Measurements from ENCODE around the gene ANKRD55.

ANKRD55 gene

DNA sequence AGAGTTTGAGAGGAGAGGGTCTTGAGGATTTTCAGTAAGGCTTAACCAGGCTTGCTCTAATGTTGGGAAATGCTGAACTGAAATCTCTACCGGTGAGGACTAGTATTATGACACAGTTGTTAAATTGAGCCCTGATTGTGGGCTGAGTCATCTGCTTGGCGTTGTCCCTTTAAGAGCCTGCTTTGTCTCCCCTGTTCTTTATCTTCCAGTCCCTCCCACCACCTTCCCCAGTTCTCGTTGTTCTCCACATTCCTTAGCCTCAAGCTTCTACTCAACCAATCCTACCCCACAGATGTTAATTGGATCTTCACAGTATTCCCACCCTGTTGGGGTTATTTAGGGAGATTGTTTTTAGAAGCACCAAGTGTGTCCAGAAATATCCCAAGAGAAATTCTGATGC is 57.6 kb downstream of the ANKRD55 start:
- TF ChIP-seq ZFP69B (tag by site-specific recombination; IDR thresholded peaks at IDR 0.05) (peak; percentile 83), ZNF133 (tag by site-specific recombination; IDR thresholded peaks at IDR 0.05) (no peak), GFI1B (tag by site-specific recombination; IDR thresholded peaks at IDR 0.05) (peak; percentile 75), ZNF248 (tag by site-specific recombination; IDR thresholded peaks at IDR 0.05) (no peak), ZNF621 (tag by site-specific recombination; IDR thresholded peaks at IDR 0.05) (no peak), ZNF335 (tag by site-specific recombination; conservative IDR thresholded peaks at IDR 0.05) (peak; percentile 37; the same call in 1 of the 2 replicates), MYNN (tag by site-specific recombination; IDR thresholded peaks at IDR 0.05; ENCODE audit: borderline replicate concordance) (peak; percentile 97), ZBTB7A (tag by site-specific recombination; IDR thresholded peaks at IDR 0.05; ENCODE audit: low read depth) (no peak), ZNF791 (tag by site-specific recombination; IDR thresholded peaks at IDR 0.05) (no peak), PRDM10 (tag by site-specific recombination; IDR thresholded peaks at IDR 0.05) (0 out of 2 replicates have a peak, but pooled peaks have one; percentile 21), REST (tag by site-specific recombination; IDR thresholded peaks at IDR 0.05) (no peak)
- TF ChIP-seq, protein P1, sequence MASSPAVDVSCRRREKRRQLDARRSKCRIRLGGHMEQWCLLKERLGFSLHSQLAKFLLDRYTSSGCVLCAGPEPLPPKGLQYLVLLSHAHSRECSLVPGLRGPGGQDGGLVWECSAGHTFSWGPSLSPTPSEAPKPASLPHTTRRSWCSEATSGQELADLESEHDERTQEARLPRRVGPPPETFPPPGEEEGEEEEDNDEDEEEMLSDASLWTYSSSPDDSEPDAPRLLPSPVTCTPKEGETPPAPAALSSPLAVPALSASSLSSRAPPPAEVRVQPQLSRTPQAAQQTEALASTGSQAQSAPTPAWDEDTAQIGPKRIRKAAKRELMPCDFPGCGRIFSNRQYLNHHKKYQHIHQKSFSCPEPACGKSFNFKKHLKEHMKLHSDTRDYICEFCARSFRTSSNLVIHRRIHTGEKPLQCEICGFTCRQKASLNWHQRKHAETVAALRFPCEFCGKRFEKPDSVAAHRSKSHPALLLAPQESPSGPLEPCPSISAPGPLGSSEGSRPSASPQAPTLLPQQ (tag by site-specific recombination; IDR thresholded peaks at IDR 0.05): peak; percentile 82
- Histone ChIP-seq H3K4me3 (ENCODE audit: low read depth, low read length) (no peak overlapping the region), H3K4me1 (ENCODE audit: control insufficient read depth, insufficient read depth, low read length) (no peaks in the 10 kb centered on the region; the same call in 1 of the 2 replicates), H3K36me3 (ENCODE audit: control insufficient read depth in 2 of 2, insufficient read depth in 1 of 2, low read length in 2 of 2) (no peaks in the 10 kb centered on the region), H3K9me3 (ENCODE audit: control insufficient read depth, insufficient read depth, low read depth, low read length) (no peaks in the 10 kb centered on the region), H3K27ac (ENCODE audit: extremely low read depth, low read depth, low read length) (no peak overlapping the region)
- POLR2A ChIA-PET: no interaction called here
- CTCF ChIA-PET: interaction anchor here (0.5 to 0.6 kb wide), 2 partner anchors 165 to 239 kb away, joined by 3 to 7 read pairs; no protein-coding TSS in a partner anchor

- no peak overlapping the region for H3K4me3 ChIP-seq (ENCODE audit: low read depth, low read length)
- no peaks in the 10 kb centered on the region; the same call in 1 of the 2 replicates for H3K4me1 ChIP-seq (ENCODE audit: control insufficient read depth, insufficient read depth, low read length)
- no peak overlapping the region for H3K27ac ChIP-seq (ENCODE audit: extremely low read depth, low read depth, low read length)
- no peaks in the 10 kb centered on the region for H3K36me3 ChIP-seq (ENCODE audit: control insufficient read depth in 2 of 2, insufficient read depth in 1 of 2, low read length in 2 of 2)
- H3K9me3 ChIP-seq (ENCODE audit: control insufficient read depth, insufficient read depth, low read depth, low read length): no peaks in the 10 kb centered on the region
- CTCF ChIA-PET: interaction anchor here (0.5 kb wide), 1 partner anchor 164 kb away, joined by 3 read pairs; no protein-coding TSS in a partner anchor
- POLR2A ChIA-PET: no interaction called here
- TF ChIP-seq, protein P2, sequence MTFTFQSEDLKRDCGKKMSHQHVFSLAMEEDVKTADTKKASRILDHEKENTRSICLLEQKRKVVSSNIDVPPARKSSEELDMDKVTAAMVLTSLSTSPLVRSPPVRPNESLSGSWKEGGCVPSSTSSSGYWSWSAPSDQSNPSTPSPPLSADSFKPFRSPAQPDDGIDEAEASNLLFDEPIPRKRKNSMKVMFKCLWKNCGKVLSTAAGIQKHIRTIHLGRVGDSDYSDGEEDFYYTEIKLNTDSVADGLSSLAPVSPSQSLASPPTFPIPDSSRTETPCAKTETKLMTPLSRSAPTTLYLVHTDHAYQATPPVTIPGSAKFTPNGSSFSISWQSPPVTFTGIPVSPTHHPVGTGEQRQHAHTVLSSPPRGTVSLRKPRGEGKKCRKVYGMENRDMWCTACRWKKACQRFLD (tag by site-specific recombination; IDR thresholded peaks at IDR 0.05): no peak
- TF ChIP-seq TCF7L2 (IDR thresholded peaks at IDR 0.05; ENCODE audit: borderline replicate concordance, low read depth, low read length): no peak
- TF ChIP-seq BCL11A (tag by site-specific recombination; IDR thresholded peaks at IDR 0.05; ENCODE audit: low read depth): no peak
- TF ChIP-seq, protein P3, sequence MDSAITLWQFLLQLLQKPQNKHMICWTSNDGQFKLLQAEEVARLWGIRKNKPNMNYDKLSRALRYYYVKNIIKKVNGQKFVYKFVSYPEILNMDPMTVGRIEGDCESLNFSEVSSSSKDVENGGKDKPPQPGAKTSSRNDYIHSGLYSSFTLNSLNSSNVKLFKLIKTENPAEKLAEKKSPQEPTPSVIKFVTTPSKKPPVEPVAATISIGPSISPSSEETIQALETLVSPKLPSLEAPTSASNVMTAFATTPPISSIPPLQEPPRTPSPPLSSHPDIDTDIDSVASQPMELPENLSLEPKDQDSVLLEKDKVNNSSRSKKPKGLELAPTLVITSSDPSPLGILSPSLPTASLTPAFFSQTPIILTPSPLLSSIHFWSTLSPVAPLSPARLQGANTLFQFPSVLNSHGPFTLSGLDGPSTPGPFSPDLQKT (IDR thresholded peaks at IDR 0.05; ENCODE audit: borderline replicate concordance, low read depth, low read length): no peak
- no peak for TF ChIP-seq ZNF639 (tag by site-specific recombination; IDR thresholded peaks at IDR 0.05)
- no peak for TF ChIP-seq SCRT2 (tag by site-specific recombination; IDR thresholded peaks at IDR 0.05)
Measured at GRCh38 chr5:56175021-56175420, 58.1 kb downstream of the ANKRD55 start.

Measured in HEK293 (cell line).